ENCODE measurements around the gene MCM6. TPM values are rescaled to one million over a fixed set of nuclear protein-coding genes. Genes with fewer than 3 reads are reported as not detected.
A peak's percentile ranks its signal among the peaks of the same experiment; 100 is the strongest.
"Not testable (repeated sequence)": the region's sequence is repeated elsewhere in the genome, so short reads cannot be mapped to it uniquely, and the experiment has no call there.

Gene MCM6
- total RNA-seq, 1 donor from 2014 or later, result 28.9 TPM

- ChIA-PET CTCF (interaction anchor here (0.9 to 3.8 kb wide), 7 partner anchors 11 to 809 kb away, joined by 3 to 20 read pairs (median 7); no protein-coding TSS in a partner anchor), POLR2A (no interaction called here)
- intact Hi-C loops (cut with micrococcal nuclease), result no loop called here
- H3K4me1 Mint-ChIP-seq, result peaks cover 12% of the 10 kb centered on the region
- H3K27me3 Mint-ChIP-seq, result no peaks in the 10 kb centered on the region
- H3K36me3 Mint-ChIP-seq (ENCODE audit: low read depth), result no peaks in the 10 kb centered on the region
- TF ChIP-seq, protein P1, sequence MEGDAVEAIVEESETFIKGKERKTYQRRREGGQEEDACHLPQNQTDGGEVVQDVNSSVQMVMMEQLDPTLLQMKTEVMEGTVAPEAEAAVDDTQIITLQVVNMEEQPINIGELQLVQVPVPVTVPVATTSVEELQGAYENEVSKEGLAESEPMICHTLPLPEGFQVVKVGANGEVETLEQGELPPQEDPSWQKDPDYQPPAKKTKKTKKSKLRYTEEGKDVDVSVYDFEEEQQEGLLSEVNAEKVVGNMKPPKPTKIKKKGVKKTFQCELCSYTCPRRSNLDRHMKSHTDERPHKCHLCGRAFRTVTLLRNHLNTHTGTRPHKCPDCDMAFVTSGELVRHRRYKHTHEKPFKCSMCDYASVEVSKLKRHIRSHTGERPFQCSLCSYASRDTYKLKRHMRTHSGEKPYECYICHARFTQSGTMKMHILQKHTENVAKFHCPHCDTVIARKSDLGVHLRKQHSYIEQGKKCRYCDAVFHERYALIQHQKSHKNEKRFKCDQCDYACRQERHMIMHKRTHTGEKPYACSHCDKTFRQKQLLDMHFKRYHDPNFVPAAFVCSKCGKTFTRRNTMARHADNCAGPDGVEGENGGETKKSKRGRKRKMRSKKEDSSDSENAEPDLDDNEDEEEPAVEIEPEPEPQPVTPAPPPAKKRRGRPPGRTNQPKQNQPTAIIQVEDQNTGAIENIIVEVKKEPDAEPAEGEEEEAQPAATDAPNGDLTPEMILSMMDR (IDR thresholded peaks at IDR 0.05), result no peak
- peaks cover 12% of the 10 kb centered on the region for H3K9me3 Mint-ChIP-seq
- DNase-seq (no peak), ATAC-seq (ENCODE audit: low read depth) (no peak)
- H3K4me3 Mint-ChIP-seq, result no peak overlapping the region
- H3K27ac Mint-ChIP-seq, result no peak overlapping the region
Observed at GRCh38 chr2:135798275-135798705, 78.0 kb downstream of the MCM6 start.

- POLR2A ChIA-PET, result no interaction called here
- Mint-ChIP-seq H3K4me1 (peaks cover 15% of the 10 kb centered on the region), H3K36me3 (ENCODE audit: low read depth) (no peaks in the 10 kb centered on the region), H3K9me3 (peaks cover 12% of the 10 kb centered on the region), H3K27ac (no peak overlapping the region), H3K4me3 (no peak overlapping the region), H3K27me3 (no peaks in the 10 kb centered on the region)
- ATAC-seq (ENCODE audit: low read depth) (peak; percentile 81), DNase-seq (peak; percentile 59)
- intact Hi-C loops (cut with micrococcal nuclease), result loop anchor here (1.0 kb wide), 2 partner anchors 793 to 808 kb away; no protein-coding TSS in a partner anchor
- CTCF ChIA-PET, result interaction anchor here (0.9 to 3.8 kb wide), 12 partner anchors 10 to 809 kb away, joined by 3 to 20 read pairs (median 5); no protein-coding TSS in a partner anchor
- TF ChIP-seq, protein P1 (IDR thresholded peaks at IDR 0.05), result peak; percentile 62
Observed at GRCh38 chr2:135797497-135798274, 78.6 kb downstream of the MCM6 start.

GRCh38 chr2:135796606-135797005 is 79.6 kb downstream of the MCM6 start:
- intact Hi-C loops (cut with micrococcal nuclease), result loop anchor here (1.0 kb wide), 2 partner anchors 792 to 807 kb away; no protein-coding TSS in a partner anchor
- DNase-seq, result no peak
- Mint-ChIP-seq H3K27ac (no peak overlapping the region), H3K9me3 (peaks cover 10% of the 10 kb centered on the region), H3K4me1 (peaks cover 20% of the 10 kb centered on the region), H3K36me3 (ENCODE audit: low read depth) (no peaks in the 10 kb centered on the region), H3K4me3 (no peak overlapping the region), H3K27me3 (no peaks in the 10 kb centered on the region)
- ChIA-PET POLR2A (no interaction called here), CTCF (interaction anchor here (0.9 to 3.8 kb wide), 8 partner anchors 11 to 808 kb away, joined by 3 to 20 read pairs (median 6); no protein-coding TSS in a partner anchor)
- TF ChIP-seq, protein P1 (IDR thresholded peaks at IDR 0.05), result no peak
- no peak for ATAC-seq (ENCODE audit: low read depth)

- H3K4me3 Mint-ChIP-seq; ATAC-seq (ENCODE audit: low read depth); H3K36me3 Mint-ChIP-seq (ENCODE audit: low read depth); H3K9me3 Mint-ChIP-seq; H3K27ac Mint-ChIP-seq; intact Hi-C loops (cut with micrococcal nuclease); DNase-seq; H3K27me3 Mint-ChIP-seq; POLR2A ChIA-PET: not testable (repeated sequence)
- CTCF ChIA-PET, result interaction anchor here (3.0 kb wide), 1 partner anchor 791 kb away, joined by 14 read pairs; no protein-coding TSS in a partner anchor
- peaks cover 20% of the 10 kb centered on the region for H3K4me1 Mint-ChIP-seq
Observed at GRCh38 chr2:135795641-135796040, 80.6 kb downstream of the MCM6 start.

GRCh38 chr2:135792401-135793150 is 83.7 kb downstream of the MCM6 start:
- peak; percentile 63 for ATAC-seq (ENCODE audit: low read depth)
- intact Hi-C loops (cut with micrococcal nuclease), result no loop called here
- Mint-ChIP-seq H3K9me3 (no peaks in the 10 kb centered on the region), H3K27me3 (no peaks in the 10 kb centered on the region), H3K4me3 (no peak overlapping the region), H3K36me3 (ENCODE audit: low read depth) (no peaks in the 10 kb centered on the region), H3K27ac (no peak overlapping the region), H3K4me1 (peaks cover 20% of the 10 kb centered on the region)
- TF ChIP-seq, protein P1 (IDR thresholded peaks at IDR 0.05), result no peak
- POLR2A ChIA-PET, result no interaction called here
- CTCF ChIA-PET, result interaction anchor here (0.9 kb wide), 1 partner anchor 11 kb away, joined by 4 read pairs; no protein-coding TSS in a partner anchor
- no peak for DNase-seq

All from activated B cell treated with CpG ODN at 0.5 μM for 24 hours (primary cell).